ENCODE results near the gene CBX6. TPM values are rescaled to one million over a fixed set of nuclear protein-coding genes. Genes with fewer than 3 reads are reported as not detected.

Gene CBX6
- 5.0 and 5.3 TPM in 2 replicates for polyA plus RNA-seq (2013)

GRCh38 chr22:38872172-38872830 is at the start of gene CBX6:
Gene CBX6, minus strand, starts transcription at chr22:38872216. Its CDS starts 26 bp downstream, at chr22:38872190.
- peaks cover 0 to 4% of the 10 kb centered on the region in 2 experiments for H3K36me3 ChIP-seq (ENCODE audit: control insufficient read depth in 1 of 2, insufficient read depth in 2 of 2, low read length in 2 of 2)
- no peaks in the 10 kb centered on the region for H3K27me3 ChIP-seq (ENCODE audit: insufficient read depth, low read length)
- H3K9me3 ChIP-seq (ENCODE audit: insufficient read depth, low read depth, low read length), result no peaks in the 10 kb centered on the region
- H3K18ac ChIP-seq (ENCODE audit: low read length), result peak within 1 kb of the TSS; percentile 99
- peak within 1 kb of the TSS; percentile 63 for H2BK5ac ChIP-seq (ENCODE audit: low read depth, low read length, poor library complexity)
- H3K79me1 ChIP-seq (ENCODE audit: low read length), result peaks cover 8% of the 10 kb centered on the region
- peaks cover 0 to 1% of the 10 kb centered on the region in 2 experiments for H3K4me1 ChIP-seq (ENCODE audit: control insufficient read depth in 1 of 2, insufficient read depth in 2 of 2, low read length in 2 of 2)
- peak within 1 kb of the TSS; percentile 93 for H4K12ac ChIP-seq (ENCODE audit: low read depth, low read length)
- H3K27ac ChIP-seq (ENCODE audit: low read depth, low read length), result no peak within 1 kb of the TSS
- peak within 1 kb of the TSS; percentile 77 for H3K9ac ChIP-seq (ENCODE audit: low read length)
- DNase-seq, result peak; percentile 71 to 91
- WGBS (ENCODE audit: extremely low coverage, insufficient coverage, insufficient read length), result no CpG with 5 or more reads among the region's 73 CpGs
- peak within 1 kb of the TSS; percentile 84 for H3K4ac ChIP-seq (ENCODE audit: low read depth, low read length)
- H2BK120ac ChIP-seq (ENCODE audit: insufficient read depth, low read length, poor library complexity), result peak within 1 kb of the TSS; percentile 91
- H4K91ac ChIP-seq (ENCODE audit: low read depth, low read length), result peak within 1 kb of the TSS; percentile 98
- H2AK5ac ChIP-seq (ENCODE audit: low read length), result peak within 1 kb of the TSS; percentile 53
- peak within 1 kb of the TSS; percentile 74 for H2BK12ac ChIP-seq (ENCODE audit: low read length)
- H3K14ac ChIP-seq (ENCODE audit: low read length), result peak within 1 kb of the TSS; percentile 95
- peak within 1 kb of the TSS; percentile 98 for H2AFZ ChIP-seq (ENCODE audit: insufficient read depth, low read length, poor library complexity)
- peaks cover 6% of the 10 kb centered on the region for H3K79me2 ChIP-seq (ENCODE audit: control insufficient read depth, insufficient read depth, low read length, poor library complexity)
- H4K8ac ChIP-seq (ENCODE audit: low read depth, low read length), result peak within 1 kb of the TSS; percentile 97
- no peak within 1 kb of the TSS for H3K23ac ChIP-seq (ENCODE audit: low read length)
- peak within 1 kb of the TSS; percentile 93 for H3K4me2 ChIP-seq (ENCODE audit: low read length)
- peak within 1 kb of the TSS; percentile 73 for H3K4me3 ChIP-seq (ENCODE audit: low read depth, low read length)

- Histone ChIP-seq H3K27me3 (ENCODE audit: insufficient read depth, low read length) (no peaks in the 10 kb centered on the region), H3K14ac (ENCODE audit: low read length) (no peak overlapping the region), H3K23ac (ENCODE audit: low read length) (no peak overlapping the region), H4K91ac (ENCODE audit: low read depth, low read length) (no peak overlapping the region), H2BK12ac (ENCODE audit: low read length) (no peak overlapping the region), H2BK120ac (ENCODE audit: insufficient read depth, low read length, poor library complexity) (no peak overlapping the region), H2AFZ (ENCODE audit: insufficient read depth, low read length, poor library complexity) (no peak overlapping the region), H3K27ac (ENCODE audit: low read depth, low read length) (no peak overlapping the region), H4K8ac (ENCODE audit: low read depth, low read length) (no peak overlapping the region), H3K9ac (ENCODE audit: low read length) (no peak overlapping the region), H4K12ac (ENCODE audit: low read depth, low read length) (no peak overlapping the region), H2AK5ac (ENCODE audit: low read length) (no peak overlapping the region), H3K79me1 (ENCODE audit: low read length) (no peaks in the 10 kb centered on the region), H3K18ac (ENCODE audit: low read length) (no peak overlapping the region), H3K4me1 (ENCODE audit: control insufficient read depth in 1 of 2, insufficient read depth in 2 of 2, low read length in 2 of 2) (no peaks in the 10 kb centered on the region), H3K79me2 (ENCODE audit: control insufficient read depth, insufficient read depth, low read length, poor library complexity) (no peaks in the 10 kb centered on the region), H3K4me3 (ENCODE audit: low read depth, low read length) (no peak overlapping the region), H3K4ac (ENCODE audit: low read depth, low read length) (no peak overlapping the region), H3K4me2 (ENCODE audit: low read length) (no peak overlapping the region), H2BK5ac (ENCODE audit: low read depth, low read length, poor library complexity) (no peak overlapping the region), H3K9me3 (ENCODE audit: insufficient read depth, low read depth, low read length) (peaks cover 2% of the 10 kb centered on the region), H3K36me3 (ENCODE audit: control insufficient read depth in 1 of 2, insufficient read depth in 2 of 2, low read length in 2 of 2) (no peaks in the 10 kb centered on the region)
- WGBS (ENCODE audit: extremely low coverage, insufficient coverage, insufficient read length), result no CpG with 5 or more reads among the region's 4 CpGs
- DNase-seq, result no peak
Observed at GRCh38 chr22:38921806-38922205, 49.8 kb upstream of the CBX6 start.

- H3K79me2 ChIP-seq (ENCODE audit: control insufficient read depth, insufficient read depth, low read length, poor library complexity), result no peaks in the 10 kb centered on the region
Observed at GRCh38 chr22:38921120-38921519, 49.1 kb upstream of the CBX6 start.

GRCh38 chr22:38919631-38920190 is 47.7 kb upstream of the CBX6 start:
- Histone ChIP-seq H3K4ac (ENCODE audit: low read depth, low read length) (no peak overlapping the region), H2AK5ac (ENCODE audit: low read length) (no peak overlapping the region), H3K4me2 (ENCODE audit: low read length) (no peak overlapping the region), H2AFZ (ENCODE audit: insufficient read depth, low read length, poor library complexity) (no peak overlapping the region), H3K79me1 (ENCODE audit: low read length) (no peaks in the 10 kb centered on the region), H4K91ac (ENCODE audit: low read depth, low read length) (no peak overlapping the region), H2BK5ac (ENCODE audit: low read depth, low read length, poor library complexity) (no peak overlapping the region), H3K9me3 (ENCODE audit: insufficient read depth, low read depth, low read length) (peaks cover 2% of the 10 kb centered on the region), H4K12ac (ENCODE audit: low read depth, low read length) (no peak overlapping the region), H3K14ac (ENCODE audit: low read length) (no peak overlapping the region), H3K79me2 (ENCODE audit: control insufficient read depth, insufficient read depth, low read length, poor library complexity) (no peaks in the 10 kb centered on the region), H3K27ac (ENCODE audit: low read depth, low read length) (no peak overlapping the region), H3K18ac (ENCODE audit: low read length) (no peak overlapping the region), H2BK12ac (ENCODE audit: low read length) (no peak overlapping the region), H3K4me3 (ENCODE audit: low read depth, low read length) (no peak overlapping the region), H3K27me3 (ENCODE audit: insufficient read depth, low read length) (no peaks in the 10 kb centered on the region), H3K23ac (ENCODE audit: low read length) (no peak overlapping the region), H3K4me1 (ENCODE audit: control insufficient read depth in 1 of 2, insufficient read depth in 2 of 2, low read length in 2 of 2) (no peaks in the 10 kb centered on the region), H3K9ac (ENCODE audit: low read length) (no peak overlapping the region), H4K8ac (ENCODE audit: low read depth, low read length) (no peak overlapping the region), H2BK120ac (ENCODE audit: insufficient read depth, low read length, poor library complexity) (no peak overlapping the region), H3K36me3 (ENCODE audit: control insufficient read depth in 1 of 2, insufficient read depth in 2 of 2, low read length in 2 of 2) (no peaks in the 10 kb centered on the region)
- DNase-seq, result no peak
- WGBS (ENCODE audit: extremely low coverage, insufficient coverage, insufficient read length), result no CpG with 5 or more reads among the region's 1 CpG

More at GRCh38 chr22:38921120-38921519, 49.1 kb upstream of the CBX6 start:
- H3K27me3 ChIP-seq (ENCODE audit: insufficient read depth, low read length), result no peaks in the 10 kb centered on the region
- H2AK5ac ChIP-seq (ENCODE audit: low read length), result no peak overlapping the region
- H3K79me1 ChIP-seq (ENCODE audit: low read length), result no peaks in the 10 kb centered on the region
- H3K14ac ChIP-seq (ENCODE audit: low read length), result no peak overlapping the region
- H3K4ac ChIP-seq (ENCODE audit: low read depth, low read length), result no peak overlapping the region
- H3K36me3 ChIP-seq (ENCODE audit: control insufficient read depth in 1 of 2, insufficient read depth in 2 of 2, low read length in 2 of 2), result no peaks in the 10 kb centered on the region
- no peak overlapping the region for H3K27ac ChIP-seq (ENCODE audit: low read depth, low read length)
- no peak overlapping the region for H4K8ac ChIP-seq (ENCODE audit: low read depth, low read length)
- peaks cover 2% of the 10 kb centered on the region for H3K9me3 ChIP-seq (ENCODE audit: insufficient read depth, low read depth, low read length)
- H2AFZ ChIP-seq (ENCODE audit: insufficient read depth, low read length, poor library complexity), result no peak overlapping the region
- DNase-seq, result no peak
- no peak overlapping the region for H3K4me2 ChIP-seq (ENCODE audit: low read length)
- WGBS (ENCODE audit: extremely low coverage, insufficient coverage, insufficient read length), result no CpG with 5 or more reads among the region's 6 CpGs
- no peaks in the 10 kb centered on the region for H3K4me1 ChIP-seq (ENCODE audit: control insufficient read depth in 1 of 2, insufficient read depth in 2 of 2, low read length in 2 of 2)
- no peak overlapping the region for H2BK120ac ChIP-seq (ENCODE audit: insufficient read depth, low read length, poor library complexity)
- H3K9ac ChIP-seq (ENCODE audit: low read length), result no peak overlapping the region
- H3K4me3 ChIP-seq (ENCODE audit: low read depth, low read length), result no peak overlapping the region
- no peak overlapping the region for H3K18ac ChIP-seq (ENCODE audit: low read length)
- H2BK5ac ChIP-seq (ENCODE audit: low read depth, low read length, poor library complexity), result no peak overlapping the region
- no peak overlapping the region for H3K23ac ChIP-seq (ENCODE audit: low read length)
- no peak overlapping the region for H2BK12ac ChIP-seq (ENCODE audit: low read length)
- no peak overlapping the region for H4K12ac ChIP-seq (ENCODE audit: low read depth, low read length)
- no peak overlapping the region for H4K91ac ChIP-seq (ENCODE audit: low read depth, low read length)

Measured in trophoblast cell (in vitro differentiated cells and primary cell).